HUES6 (cell line): ENCODE data around the gene DNAJB13.

Source experiments
- H3K27ac ChIP-seq: 2 replicates; pipeline ENCODE4 v1.7.0; 2013; ENCODE audit warnings: low read depth, mild to moderate bottlenecking, low read length, inconsistent platforms
- H3K27me3 ChIP-seq: 2 replicates; pipeline ENCODE4 v1.6.1; 2013; ENCODE audit warnings: low read length; ENCODE audit not compliant: control insufficient read depth, insufficient read depth
- H3K36me3 ChIP-seq: 2 replicates; pipeline ENCODE4 v1.6.1; 2013; ENCODE audit warnings: low read length; ENCODE audit not compliant: control insufficient read depth, insufficient read depth
- H3K4me1 ChIP-seq: 2 replicates; pipeline ENCODE4 v1.6.1; 2013; ENCODE audit warnings: low read length; ENCODE audit not compliant: control insufficient read depth, insufficient read depth
- H3K4me3 ChIP-seq: 2 replicates; pipeline ENCODE4 v1.5.1; 2013; ENCODE audit warnings: low read depth, low read length
- H3K9ac ChIP-seq: one replicate; pipeline ENCODE4 v1.6.1; 2013; ENCODE audit warnings: mild to moderate bottlenecking, low read length
- H3K9me3 ChIP-seq: 2 replicates; pipeline ENCODE4 v1.6.1; 2013; ENCODE audit warnings: low read depth, low read length; ENCODE audit not compliant: control insufficient read depth, insufficient read depth

DNAJB13 gene

GRCh38 chr11:73969091-73969490, 18.3 kb downstream of the DNAJB13 start:
- Histone ChIP-seq H3K9me3 (no peaks in the 10 kb centered on the region), H3K27me3 (no peaks in the 10 kb centered on the region), H3K27ac (no peak overlapping the region), H3K4me3 (no peak overlapping the region), H3K36me3 (peaks cover 2% of the 10 kb centered on the region; the same call in 1 of the 2 replicates), H3K9ac (no peak overlapping the region), H3K4me1 (no peaks in the 10 kb centered on the region)

- Histone ChIP-seq H3K27ac (no peak overlapping the region), H3K9me3 (no peaks in the 10 kb centered on the region), H3K4me1 (no peaks in the 10 kb centered on the region), H3K9ac (no peak overlapping the region), H3K27me3 (no peaks in the 10 kb centered on the region), H3K4me3 (no peak overlapping the region), H3K36me3 (peaks cover 13% of the 10 kb centered on the region)
Observed at GRCh38 chr11:73969991-73970800, 19.4 kb downstream of the DNAJB13 start.

- Histone ChIP-seq H3K9me3 (no peaks in the 10 kb centered on the region), H3K27me3 (no peaks in the 10 kb centered on the region), H3K4me1 (no peaks in the 10 kb centered on the region), H3K27ac (no peak overlapping the region), H3K4me3 (no peak overlapping the region), H3K36me3 (peaks cover 23% of the 10 kb centered on the region), H3K9ac (no peak overlapping the region)
Observed at GRCh38 chr11:73971175-73971719, 20.4 kb downstream of the DNAJB13 start.

- H3K4me3 ChIP-seq: no peak overlapping the region
- H3K4me1 ChIP-seq: no peaks in the 10 kb centered on the region
- H3K9ac ChIP-seq: no peak overlapping the region
- no peaks in the 10 kb centered on the region for H3K27me3 ChIP-seq
- H3K9me3 ChIP-seq: no peaks in the 10 kb centered on the region
- H3K27ac ChIP-seq: no peak overlapping the region
- H3K36me3 ChIP-seq: peaks cover 33% of the 10 kb centered on the region
Observed at GRCh38 chr11:73972187-73972586, 21.4 kb downstream of the DNAJB13 start.

- H3K9ac ChIP-seq: no peak overlapping the region
- no peak overlapping the region for H3K27ac ChIP-seq
- no peaks in the 10 kb centered on the region for H3K9me3 ChIP-seq
- no peaks in the 10 kb centered on the region for H3K4me1 ChIP-seq
- H3K36me3 ChIP-seq: peaks cover 39% of the 10 kb centered on the region
- no peak overlapping the region for H3K4me3 ChIP-seq
- H3K27me3 ChIP-seq: no peaks in the 10 kb centered on the region
Observed at GRCh38 chr11:73972620-73973449, 22.0 kb downstream of the DNAJB13 start.

- H3K36me3 ChIP-seq: peaks cover 55% of the 10 kb centered on the region
- peaks cover 1% of the 10 kb centered on the region; the same call in 1 of the 2 replicates for H3K4me1 ChIP-seq
- no peak overlapping the region for H3K4me3 ChIP-seq
- no peaks in the 10 kb centered on the region for H3K27me3 ChIP-seq
- H3K9ac ChIP-seq: no peak overlapping the region
- H3K9me3 ChIP-seq: no peaks in the 10 kb centered on the region
- H3K27ac ChIP-seq: no peak overlapping the region
Observed at GRCh38 chr11:73974604-73975478, 24.0 kb downstream of the DNAJB13 start.

- no peak overlapping the region for H3K9ac ChIP-seq
- peaks cover 7% of the 10 kb centered on the region for H3K4me1 ChIP-seq
- no peak overlapping the region for H3K4me3 ChIP-seq
- H3K36me3 ChIP-seq: peaks cover 61% of the 10 kb centered on the region
- no peak overlapping the region for H3K27ac ChIP-seq
- no peaks in the 10 kb centered on the region for H3K27me3 ChIP-seq
- no peaks in the 10 kb centered on the region for H3K9me3 ChIP-seq
Observed at GRCh38 chr11:73975479-73975757, 24.6 kb downstream of the DNAJB13 start.

- peaks cover 70% of the 10 kb centered on the region for H3K36me3 ChIP-seq
- H3K9me3 ChIP-seq: no peaks in the 10 kb centered on the region
- no peak overlapping the region for H3K9ac ChIP-seq
- H3K27ac ChIP-seq: no peak overlapping the region
- H3K4me1 ChIP-seq: peaks cover 19% of the 10 kb centered on the region
- H3K4me3 ChIP-seq: no peak overlapping the region
- H3K27me3 ChIP-seq: no peaks in the 10 kb centered on the region
Observed at GRCh38 chr11:73976451-73977151, 25.8 kb downstream of the DNAJB13 start.

- no peak overlapping the region for H3K9ac ChIP-seq
- H3K27me3 ChIP-seq: no peaks in the 10 kb centered on the region
- no peak overlapping the region for H3K4me3 ChIP-seq
- no peaks in the 10 kb centered on the region for H3K9me3 ChIP-seq
- peaks cover 70% of the 10 kb centered on the region for H3K36me3 ChIP-seq
- no peak overlapping the region for H3K27ac ChIP-seq
- H3K4me1 ChIP-seq: peaks cover 24% of the 10 kb centered on the region
Observed at GRCh38 chr11:73977856-73978519, 27.2 kb downstream of the DNAJB13 start.

- Histone ChIP-seq H3K27me3 (no peaks in the 10 kb centered on the region), H3K9me3 (no peaks in the 10 kb centered on the region), H3K36me3 (peaks cover 70% of the 10 kb centered on the region), H3K9ac (no peak overlapping the region), H3K27ac (no peak overlapping the region), H3K4me1 (peaks cover 26% of the 10 kb centered on the region), H3K4me3 (no peak overlapping the region)
Observed at GRCh38 chr11:73978576-73979086, 27.8 kb downstream of the DNAJB13 start.
